ENCODE results near the gene PAFAH1B1.
"Not testable (repeated sequence)": the region's sequence is repeated elsewhere in the genome, so short reads cannot be mapped to it uniquely, and the experiment has no call there.

Gene PAFAH1B1

GRCh38 chr17:2689411-2690164, 96.1 kb downstream of the PAFAH1B1 start:
- DNase-seq (ENCODE audit: low read depth in 3 of 3): no peak

DNA sequence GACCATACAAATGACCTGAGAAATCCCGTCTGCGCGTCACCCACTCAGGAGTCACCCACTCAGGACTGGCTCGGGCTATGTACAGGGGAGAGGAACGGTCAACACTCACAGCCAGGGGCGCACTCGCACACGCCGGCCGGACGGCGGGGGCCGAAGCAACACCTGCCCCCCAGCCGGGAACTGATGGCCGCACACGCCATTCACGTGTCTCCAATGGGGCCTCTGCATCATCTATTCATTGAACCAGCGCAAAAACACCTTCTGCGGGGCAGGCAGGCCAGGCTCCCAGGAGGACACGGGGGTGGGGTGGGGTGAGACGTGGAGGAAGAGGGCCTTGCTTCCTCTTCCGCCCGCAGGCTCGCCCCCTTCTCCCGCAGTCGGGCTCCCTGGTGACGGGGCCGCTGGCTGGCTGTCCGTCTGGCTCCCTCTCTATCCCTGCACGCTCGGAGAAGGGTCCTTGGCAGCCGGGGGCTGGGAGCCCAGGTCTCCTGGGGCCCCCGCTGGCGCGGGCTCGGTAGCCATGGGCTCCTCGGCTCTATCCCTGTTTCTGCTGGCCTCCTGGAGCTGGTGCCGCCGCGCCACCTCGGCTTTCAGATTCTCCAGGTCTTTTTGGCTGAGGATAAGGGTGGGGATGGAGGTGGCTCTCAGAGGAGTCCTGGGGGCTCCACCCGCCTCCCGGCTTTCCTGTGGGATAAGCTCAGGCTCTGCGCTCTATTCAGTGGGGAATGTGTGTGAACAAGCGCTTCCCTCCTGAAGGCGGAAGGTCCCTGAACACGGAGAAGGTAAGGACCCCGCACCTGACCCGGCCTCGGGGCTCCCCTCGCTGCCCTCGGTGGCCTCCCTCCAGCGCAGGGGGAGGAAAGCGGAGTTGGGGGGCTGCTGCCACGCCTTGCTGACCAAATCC, 97.0 kb downstream of the PAFAH1B1 start:
- DNase-seq (ENCODE audit: low read depth in 3 of 3): no peak

DNA sequence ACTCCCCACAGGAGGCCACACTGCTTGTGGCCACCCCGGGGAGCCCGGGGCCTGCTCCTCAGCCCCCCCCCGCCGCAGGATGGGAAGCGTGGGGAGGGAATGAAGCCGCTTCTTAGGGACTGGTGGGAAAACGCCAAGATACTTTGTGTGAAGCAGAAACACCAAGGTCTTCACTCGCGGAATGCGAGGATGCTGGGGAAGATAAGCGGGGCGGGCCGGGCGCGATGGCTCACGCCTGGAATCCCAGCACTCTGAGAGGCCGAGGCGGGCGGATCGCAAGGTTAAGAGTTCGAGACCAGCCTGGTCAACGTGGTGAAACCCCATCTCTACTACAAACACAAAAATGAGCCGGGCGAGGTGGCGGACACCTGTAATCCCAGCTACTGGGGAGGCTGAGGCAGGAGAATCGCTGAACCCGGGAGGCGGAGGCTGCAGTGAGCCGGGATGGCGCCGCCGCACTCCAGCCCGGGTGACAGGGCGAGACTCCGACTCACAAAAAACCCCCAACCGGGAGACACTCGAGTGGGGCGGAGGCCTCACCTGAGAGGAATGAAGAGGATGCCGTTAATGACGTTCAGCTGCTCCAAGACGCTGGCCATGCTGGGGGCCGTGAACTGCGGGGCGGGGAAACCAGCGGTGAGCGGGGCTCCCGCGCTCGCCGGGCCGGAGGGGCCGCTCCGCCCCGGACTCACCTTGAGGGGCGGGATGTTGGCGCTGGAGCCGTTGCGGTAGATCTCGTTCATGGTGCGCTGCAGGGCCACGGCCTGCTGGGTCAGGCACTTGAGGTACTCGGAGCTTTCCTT, 97.8 kb downstream of the PAFAH1B1 start:
- DNase-seq (ENCODE audit: low read depth in 3 of 3): no peak

- no peak for DNase-seq (ENCODE audit: low read depth in 3 of 3)
Observed at GRCh38 chr17:2691965-2692780, 98.7 kb downstream of the PAFAH1B1 start.

DNA sequence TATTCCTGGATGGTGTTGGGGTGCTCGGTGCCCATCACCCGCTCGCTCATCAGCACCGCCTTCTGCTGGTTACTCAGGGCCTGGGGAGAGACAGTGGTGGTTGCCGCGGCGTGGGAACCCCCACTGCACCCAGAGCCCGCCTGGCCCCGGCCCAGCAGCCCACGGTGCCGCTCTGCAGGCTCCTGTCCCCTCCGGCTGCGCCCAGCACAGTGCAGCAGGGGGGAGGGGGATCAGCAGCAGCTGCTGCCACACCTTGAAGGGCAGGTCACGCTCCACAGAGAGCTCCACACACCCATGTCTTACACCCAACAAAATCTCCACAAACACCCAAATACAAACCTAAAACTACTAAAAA, 99.3 kb downstream of the PAFAH1B1 start:
- no peak for DNase-seq (ENCODE audit: low read depth in 3 of 3)

- no peak for DNase-seq (ENCODE audit: low read depth in 3 of 3)
Observed at GRCh38 chr17:2693561-2694380, 100.3 kb downstream of the PAFAH1B1 start.

GRCh38 chr17:2694381-2695242, 101.2 kb downstream of the PAFAH1B1 start:
- no peak for DNase-seq (ENCODE audit: low read depth in 3 of 3)

- no peak for DNase-seq (ENCODE audit: low read depth in 3 of 3)
Observed at GRCh38 chr17:2695243-2695960, 101.9 kb downstream of the PAFAH1B1 start.

GRCh38 chr17:2695961-2696760, 102.7 kb downstream of the PAFAH1B1 start:
- DNase-seq (ENCODE audit: low read depth in 3 of 3): no peak

DNA sequence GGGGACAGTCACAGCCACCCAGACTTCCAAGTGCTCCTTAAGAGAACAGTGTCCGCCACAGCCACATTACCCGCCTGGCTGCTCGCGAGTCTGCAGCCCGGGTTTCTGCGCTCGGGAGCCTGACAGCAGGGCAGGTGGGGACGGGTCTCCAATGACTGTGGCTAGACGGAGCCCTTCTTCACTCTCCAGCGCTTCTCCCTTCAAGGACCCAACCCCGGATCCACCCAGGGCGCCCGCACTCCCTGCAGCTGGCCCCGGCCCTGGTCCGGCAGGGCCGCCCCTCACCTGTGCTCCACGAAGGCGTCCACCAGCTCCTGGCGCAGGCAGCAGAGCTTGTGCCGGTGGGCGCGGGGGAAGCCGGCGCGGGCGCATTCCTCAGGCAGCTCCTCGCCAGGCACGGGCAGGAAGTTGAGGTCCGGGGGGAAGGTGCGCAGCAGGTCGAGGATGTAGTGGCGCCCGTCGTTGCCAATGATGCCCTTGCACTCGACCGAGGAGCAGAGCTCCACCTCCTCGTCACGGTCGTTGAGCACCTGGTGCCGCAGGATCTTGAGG, 104.2 kb downstream of the PAFAH1B1 start:
- DNase-seq (ENCODE audit: low read depth in 3 of 3): no peak

GRCh38 chr17:2699216-2699805, 105.9 kb downstream of the PAFAH1B1 start:
- DNase-seq (ENCODE audit: low read depth in 3 of 3): not testable (repeated sequence)

GRCh38 chr17:2700030-2700490, 106.6 kb downstream of the PAFAH1B1 start:
- DNase-seq (ENCODE audit: low read depth in 3 of 3): no peak

DNA sequence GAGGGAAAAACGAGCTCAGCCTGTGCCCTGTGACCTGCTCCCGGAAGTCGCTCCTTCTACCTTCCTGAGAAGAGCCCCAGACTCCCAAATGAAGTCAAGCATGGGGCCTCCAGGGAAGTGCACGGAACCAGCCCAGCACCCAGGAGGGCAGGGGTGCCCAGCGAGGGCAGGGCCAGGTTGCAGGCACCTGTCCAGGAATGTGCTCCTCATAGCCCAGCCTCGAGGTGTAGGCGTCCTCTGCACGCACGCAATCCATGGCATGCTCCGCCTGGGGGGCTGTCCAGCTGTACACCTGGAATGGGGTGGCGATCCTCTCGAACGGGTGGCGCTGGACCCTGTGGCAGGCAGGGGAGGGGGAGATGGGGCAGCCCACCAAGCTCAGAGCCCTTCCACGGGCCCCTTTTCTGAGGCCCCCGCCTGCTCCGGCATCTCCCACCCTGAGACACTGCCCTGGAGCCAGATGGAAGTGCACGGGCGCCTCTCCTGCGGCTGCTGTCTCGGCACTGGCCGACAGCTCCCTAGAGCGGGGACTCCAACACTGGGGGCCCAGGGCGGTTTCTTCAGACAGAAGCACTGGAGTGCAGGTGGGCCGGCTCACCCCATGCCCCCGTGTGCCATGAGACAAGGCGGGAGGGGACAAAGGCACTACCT, 107.2 kb downstream of the PAFAH1B1 start:
- DNase-seq (ENCODE audit: low read depth in 3 of 3): no peak

- no peak for DNase-seq (ENCODE audit: low read depth in 3 of 3)
Observed at GRCh38 chr17:2701161-2701995, 107.9 kb downstream of the PAFAH1B1 start.

GRCh38 chr17:2701996-2702741, 108.7 kb downstream of the PAFAH1B1 start:
- no peak for DNase-seq (ENCODE audit: low read depth in 3 of 3)

Measured in stimulated activated CD4-positive, alpha-beta T cell treated with anti-CD3 and anti-CD28 coated beads, TNF-alpha, amount 100 ng/mL, for 24 hours (primary cell).